RPMI7951 (cell line): Measurements from ENCODE around the gene CDC42BPA. TPM values are rescaled to one million over a fixed set of nuclear protein-coding genes. Genes with fewer than 3 reads are reported as not detected.
"Not testable (repeated sequence)": the region's sequence is repeated elsewhere in the genome, so short reads cannot be mapped to it uniquely, and the experiment has no call there.

Experiments
- DNase-seq: peaks from one replicate; pipeline ENCODE4 v3.0.0-alpha.2; 2012; ENCODE audit warnings: low read depth
- total RNA-seq: library from RNA; depleted of rRNA; stranded (reverse); fragments of >200 nt; shearing (Covaris generic); gene quantifications from 2 replicates; pipeline ENCODE4 v1.2.3, GENCODE V29; 2014

Gene CDC42BPA
- total RNA-seq, 1 experiment from 2014 or later = 25.8 TPM

GRCh38 chr1:226965581-226966440 lies 352.5 kb downstream of the CDC42BPA start:
- DNase-seq = no peak

GRCh38 chr1:226964611-226965486 lies 353.4 kb downstream of the CDC42BPA start:
- no peak for DNase-seq

GRCh38 chr1:226964068-226964425 lies 354.2 kb downstream of the CDC42BPA start:
- DNase-seq = no peak

GRCh38 chr1:226962421-226963391 lies 355.6 kb downstream of the CDC42BPA start:
- no peak for DNase-seq

- no peak for DNase-seq
Observed at GRCh38 chr1:226960944-226961765, 357.1 kb downstream of the CDC42BPA start.

- DNase-seq = no peak
Observed at GRCh38 chr1:226960256-226960655, 358.0 kb downstream of the CDC42BPA start.

GRCh38 chr1:226958300-226958699 lies 360.0 kb downstream of the CDC42BPA start:
- no peak for DNase-seq

GRCh38 chr1:226957714-226958113 lies 360.6 kb downstream of the CDC42BPA start:
- no peak for DNase-seq

GRCh38 chr1:226956942-226957713 lies 361.2 kb downstream of the CDC42BPA start:
- DNase-seq = no peak

- not testable (repeated sequence) for DNase-seq
Observed at GRCh38 chr1:226955857-226956256, 362.4 kb downstream of the CDC42BPA start.

- DNase-seq = no peak
Observed at GRCh38 chr1:226954777-226955176, 363.5 kb downstream of the CDC42BPA start.

GRCh38 chr1:226954337-226954736 lies 364.0 kb downstream of the CDC42BPA start:
- DNase-seq = no peak

GRCh38 chr1:226953175-226953800 lies 365.0 kb downstream of the CDC42BPA start:
- DNase-seq = no peak

- no peak for DNase-seq
Observed at GRCh38 chr1:226952118-226952441, 366.2 kb downstream of the CDC42BPA start.

- DNase-seq = no peak
Observed at GRCh38 chr1:226951286-226952117, 366.8 kb downstream of the CDC42BPA start.

- no peak for DNase-seq
Observed at GRCh38 chr1:226950871-226951270, 367.4 kb downstream of the CDC42BPA start.

GRCh38 chr1:226950316-226950715 lies 368.0 kb downstream of the CDC42BPA start:
- no peak for DNase-seq

GRCh38 chr1:226949401-226949800 lies 368.9 kb downstream of the CDC42BPA start:
- DNase-seq = no peak

- no peak for DNase-seq
Observed at GRCh38 chr1:226948996-226949395, 369.3 kb downstream of the CDC42BPA start.
